SK-N-SH treated with all-trans-retinoic acid at 6 μM for 48 hours (cell line): ENCODE results near the gene KIAA1328.

Source experiments
- ARNTL ChIP-seq: fragments of 450-650 bp; formaldehyde crosslinking; IDR thresholded peaks from 2 replicates; pipeline ENCODE4 v1.5.0; 2020; ENCODE audit warnings: low read depth, mild to moderate bottlenecking, moderate library complexity, borderline replicate concordance
- CREB5 ChIP-seq: fragments of 250-450 bp; sonication (Bioruptor Pico); IDR thresholded peaks from 2 replicates; pipeline ENCODE4 v1.5.1; 2020; ENCODE audit warnings: low read depth, mild to moderate bottlenecking, moderate library complexity
- CSDC2 ChIP-seq: fragments of 250-450 bp; sonication (Bioruptor Pico); IDR thresholded peaks from 2 replicates; pipeline ENCODE4 v1.5.0; 2020; ENCODE audit warnings: mild to moderate bottlenecking, moderate library complexity
- ESRRG ChIP-seq: fragments of 250-450 bp; sonication (Bioruptor Pico); IDR thresholded peaks from 2 replicates; pipeline ENCODE4 v1.6.1; 2021; ENCODE audit warnings: mild to moderate bottlenecking
- ISL1 ChIP-seq: fragments of 250-450 bp; sonication (Bioruptor Pico); IDR thresholded peaks from 2 replicates; pipeline ENCODE4 v2.1.2; 2022; ENCODE audit warnings: mild to moderate bottlenecking, moderate library complexity
- OSR1 ChIP-seq: fragments of 250-450 bp; sonication (Bioruptor Pico); IDR thresholded peaks from 2 replicates; pipeline ENCODE4 v1.8.0; 2022; ENCODE audit warnings: moderate library complexity, mild to moderate bottlenecking, inconsistent platforms
- PATZ1 ChIP-seq: fragments of 250-450 bp; sonication (Bioruptor Pico); IDR thresholded peaks from 2 replicates; pipeline ENCODE4 v1.8.0; 2020; ENCODE audit warnings: mild to moderate bottlenecking, moderate library complexity, borderline replicate concordance
- POU6F1 ChIP-seq: fragments of 250-450 bp; sonication (Bioruptor Pico); IDR thresholded peaks from 2 replicates; pipeline ENCODE4 v1.8.0; 2021; ENCODE audit warnings: low read depth, mild to moderate bottlenecking, moderate library complexity, borderline replicate concordance
- PPARA ChIP-seq: fragments of 250-450 bp; sonication (Bioruptor Pico); IDR thresholded peaks from 2 replicates; pipeline ENCODE4 v1.5.0; 2020; ENCODE audit warnings: mild to moderate bottlenecking, borderline replicate concordance
- RARB ChIP-seq: fragments of 250-450 bp; sonication (Bioruptor Pico); IDR thresholded peaks from 2 replicates; pipeline ENCODE4 v1.8.0; 2021; ENCODE audit warnings: mild to moderate bottlenecking, moderate library complexity
- TCF4 ChIP-seq: fragments of 250-450 bp; sonication (Bioruptor Pico); IDR thresholded peaks from 2 replicates; pipeline ENCODE4 v1.8.0; 2021; ENCODE audit warnings: mild to moderate bottlenecking, moderate library complexity, borderline replicate concordance
- ZFP30 ChIP-seq: fragments of 450-650 bp; formaldehyde crosslinking; IDR thresholded peaks from 2 replicates; pipeline ENCODE4 v1.5.0; 2022; ENCODE audit warnings: mild to moderate bottlenecking, moderate library complexity
- ZNF8 ChIP-seq: fragments of 450-650 bp; formaldehyde crosslinking; IDR thresholded peaks from 2 replicates; pipeline ENCODE4 v1.5.0; 2020; ENCODE audit warnings: mild to moderate bottlenecking, moderate library complexity

- no peak for TF ChIP-seq ESRRG
- no peak for TF ChIP-seq CREB5 (CRISPR knock-in tag)
- TF ChIP-seq PPARA, result no peak
- no peak for TF ChIP-seq POU6F1 (CRISPR knock-in tag)
- TF ChIP-seq RARB (CRISPR knock-in tag), result no peak
- TF ChIP-seq TCF4 (CRISPR knock-in tag), result no peak
- no peak for TF ChIP-seq OSR1 (CRISPR knock-in tag)
- TF ChIP-seq ZFP30 (CRISPR knock-in tag), result no peak
- TF ChIP-seq ISL1 (CRISPR knock-in tag), result no peak
- TF ChIP-seq ZNF8, result no peak
- TF ChIP-seq PATZ1 (CRISPR knock-in tag), result no peak
- TF ChIP-seq CSDC2, result no peak
- TF ChIP-seq ARNTL (CRISPR knock-in tag), result no peak
These were observed 443.9 kb downstream of the KIAA1328 start for GRCh38 chr18:37272841-37273240.
